Neural cell (in vitro differentiated cells): ENCODE results near the gene OR52H1.

Source experiments
- EP300 ChIP-seq: fragments of 450-650 bp; conservative IDR thresholded peaks from 2 replicates; pipeline ENCODE4 v1.6.1; 2014; ENCODE audit warnings: antibody characterized with exemption, mild to moderate bottlenecking, moderate library complexity; ENCODE audit not compliant: poor library complexity, severe bottlenecking
- POLR2AphosphoS5 ChIP-seq: IDR thresholded peaks from 2 replicates; pipeline ENCODE4 v1.6.1; 2012
- RAD21 ChIP-seq: fragments of 450-650 bp; conservative IDR thresholded peaks from 2 replicates; pipeline ENCODE4 v1.6.1; 2014; ENCODE audit warnings: antibody characterized with exemption, mild to moderate bottlenecking, moderate library complexity
- SMC3 ChIP-seq: fragments of 450-650 bp; conservative IDR thresholded peaks from 2 replicates; pipeline ENCODE4 v1.6.1; 2014; ENCODE audit warnings: antibody characterized with exemption, mild to moderate bottlenecking, moderate library complexity; ENCODE audit not compliant: poor library complexity
- TAF1 ChIP-seq: IDR thresholded peaks from 2 replicates; pipeline ENCODE4 v1.6.1; 2012; ENCODE audit warnings: low read depth
- TF ChIP-seq, protein P1 (sequence below): IDR thresholded peaks from 2 replicates; pipeline ENCODE4 v1.6.1; 2012; ENCODE audit warnings: borderline replicate concordance
- TF ChIP-seq, protein P2 (sequence below): fragments of 450-650 bp; IDR thresholded peaks from 2 replicates; pipeline ENCODE4 v1.5.1; 2014; ENCODE audit warnings: antibody characterized with exemption, mild to moderate bottlenecking, moderate library complexity; ENCODE audit not compliant: poor library complexity, severe bottlenecking

DNA sequence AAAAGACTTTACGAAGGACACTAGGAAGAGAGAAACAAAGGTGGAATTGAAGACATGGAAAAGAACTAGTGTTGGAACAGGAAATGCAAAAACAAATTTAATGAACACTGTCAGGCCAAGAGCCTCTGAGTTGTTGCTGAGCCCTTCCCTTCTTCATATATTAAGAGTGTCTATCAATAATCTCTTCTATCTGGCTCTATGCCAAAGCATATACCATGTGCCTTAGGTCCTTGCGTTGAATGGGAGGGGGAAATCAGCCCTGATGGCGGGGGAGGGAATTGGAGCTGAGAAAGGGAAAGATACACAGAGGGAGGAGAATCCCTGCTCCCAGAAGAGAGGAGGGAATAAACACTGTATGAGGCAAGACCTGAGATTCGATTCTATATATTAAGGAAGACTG is 26.8 kb upstream of the OR52H1 start:
- TF ChIP-seq, protein P1, sequence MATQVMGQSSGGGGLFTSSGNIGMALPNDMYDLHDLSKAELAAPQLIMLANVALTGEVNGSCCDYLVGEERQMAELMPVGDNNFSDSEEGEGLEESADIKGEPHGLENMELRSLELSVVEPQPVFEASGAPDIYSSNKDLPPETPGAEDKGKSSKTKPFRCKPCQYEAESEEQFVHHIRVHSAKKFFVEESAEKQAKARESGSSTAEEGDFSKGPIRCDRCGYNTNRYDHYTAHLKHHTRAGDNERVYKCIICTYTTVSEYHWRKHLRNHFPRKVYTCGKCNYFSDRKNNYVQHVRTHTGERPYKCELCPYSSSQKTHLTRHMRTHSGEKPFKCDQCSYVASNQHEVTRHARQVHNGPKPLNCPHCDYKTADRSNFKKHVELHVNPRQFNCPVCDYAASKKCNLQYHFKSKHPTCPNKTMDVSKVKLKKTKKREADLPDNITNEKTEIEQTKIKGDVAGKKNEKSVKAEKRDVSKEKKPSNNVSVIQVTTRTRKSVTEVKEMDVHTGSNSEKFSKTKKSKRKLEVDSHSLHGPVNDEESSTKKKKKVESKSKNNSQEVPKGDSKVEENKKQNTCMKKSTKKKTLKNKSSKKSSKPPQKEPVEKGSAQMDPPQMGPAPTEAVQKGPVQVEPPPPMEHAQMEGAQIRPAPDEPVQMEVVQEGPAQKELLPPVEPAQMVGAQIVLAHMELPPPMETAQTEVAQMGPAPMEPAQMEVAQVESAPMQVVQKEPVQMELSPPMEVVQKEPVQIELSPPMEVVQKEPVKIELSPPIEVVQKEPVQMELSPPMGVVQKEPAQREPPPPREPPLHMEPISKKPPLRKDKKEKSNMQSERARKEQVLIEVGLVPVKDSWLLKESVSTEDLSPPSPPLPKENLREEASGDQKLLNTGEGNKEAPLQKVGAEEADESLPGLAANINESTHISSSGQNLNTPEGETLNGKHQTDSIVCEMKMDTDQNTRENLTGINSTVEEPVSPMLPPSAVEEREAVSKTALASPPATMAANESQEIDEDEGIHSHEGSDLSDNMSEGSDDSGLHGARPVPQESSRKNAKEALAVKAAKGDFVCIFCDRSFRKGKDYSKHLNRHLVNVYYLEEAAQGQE: no peak
- TF ChIP-seq POLR2AphosphoS5 (no peak), RAD21 (no peak), SMC3 (no peak), TAF1 (no peak), EP300 (no peak)
- TF ChIP-seq, protein P2, sequence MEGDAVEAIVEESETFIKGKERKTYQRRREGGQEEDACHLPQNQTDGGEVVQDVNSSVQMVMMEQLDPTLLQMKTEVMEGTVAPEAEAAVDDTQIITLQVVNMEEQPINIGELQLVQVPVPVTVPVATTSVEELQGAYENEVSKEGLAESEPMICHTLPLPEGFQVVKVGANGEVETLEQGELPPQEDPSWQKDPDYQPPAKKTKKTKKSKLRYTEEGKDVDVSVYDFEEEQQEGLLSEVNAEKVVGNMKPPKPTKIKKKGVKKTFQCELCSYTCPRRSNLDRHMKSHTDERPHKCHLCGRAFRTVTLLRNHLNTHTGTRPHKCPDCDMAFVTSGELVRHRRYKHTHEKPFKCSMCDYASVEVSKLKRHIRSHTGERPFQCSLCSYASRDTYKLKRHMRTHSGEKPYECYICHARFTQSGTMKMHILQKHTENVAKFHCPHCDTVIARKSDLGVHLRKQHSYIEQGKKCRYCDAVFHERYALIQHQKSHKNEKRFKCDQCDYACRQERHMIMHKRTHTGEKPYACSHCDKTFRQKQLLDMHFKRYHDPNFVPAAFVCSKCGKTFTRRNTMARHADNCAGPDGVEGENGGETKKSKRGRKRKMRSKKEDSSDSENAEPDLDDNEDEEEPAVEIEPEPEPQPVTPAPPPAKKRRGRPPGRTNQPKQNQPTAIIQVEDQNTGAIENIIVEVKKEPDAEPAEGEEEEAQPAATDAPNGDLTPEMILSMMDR: no peak
